Activated CD4-positive, alpha-beta T cell treated with anti-CD3 and anti-CD28 coated beads, Interleukin-2, amount 50 U/mL, for 16 hours (primary cell): ENCODE results near the gene LPA.
"Not testable (repeated sequence)": the region's sequence is repeated elsewhere in the genome, so short reads cannot be mapped to it uniquely, and the experiment has no call there.

Experiments used
- DNase-seq: peaks from one replicate; pipeline ENCODE4 v3.0.0-alpha.2; 2020

Gene LPA

DNA sequence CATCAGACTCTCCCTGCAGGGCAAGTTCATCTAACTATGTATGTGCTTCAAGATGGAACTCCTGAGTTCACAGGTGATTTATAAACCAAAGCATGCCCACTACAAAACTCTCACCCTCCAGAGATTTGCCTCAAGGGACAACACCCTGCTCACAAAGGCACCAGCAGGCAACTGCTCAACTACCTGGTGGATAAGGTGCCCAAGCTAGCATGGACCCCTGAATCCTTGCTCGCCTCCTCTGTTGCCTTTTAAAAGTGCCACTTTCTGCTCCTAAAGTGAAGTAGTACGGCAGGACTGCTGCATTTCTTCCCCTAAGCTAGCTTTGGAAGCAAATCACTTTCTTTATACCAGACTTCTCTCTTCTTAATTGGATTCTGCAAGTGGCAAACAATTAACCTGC, 1.2 kb downstream of the LPA start:
- no peak for DNase-seq

DNA sequence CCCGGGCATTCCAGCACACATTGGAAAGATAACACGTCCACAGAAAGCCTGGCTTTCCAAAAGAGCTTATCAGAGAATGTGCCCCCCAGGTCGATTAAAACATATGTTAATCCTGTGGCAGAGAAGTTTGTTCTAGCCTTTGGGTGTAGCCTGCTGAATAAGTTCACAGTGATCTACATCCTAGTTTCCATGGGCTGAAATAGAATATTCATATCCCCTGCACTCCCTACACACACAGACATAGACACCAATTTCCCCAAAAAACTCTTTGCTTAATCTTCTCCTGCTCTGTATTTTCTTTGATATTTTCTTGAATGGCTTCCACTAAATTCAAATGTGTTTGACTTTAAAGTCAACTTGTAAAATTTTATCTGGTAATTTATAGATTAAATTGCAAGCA, 1.6 kb downstream of the LPA start:
- DNase-seq, result no peak

DNA sequence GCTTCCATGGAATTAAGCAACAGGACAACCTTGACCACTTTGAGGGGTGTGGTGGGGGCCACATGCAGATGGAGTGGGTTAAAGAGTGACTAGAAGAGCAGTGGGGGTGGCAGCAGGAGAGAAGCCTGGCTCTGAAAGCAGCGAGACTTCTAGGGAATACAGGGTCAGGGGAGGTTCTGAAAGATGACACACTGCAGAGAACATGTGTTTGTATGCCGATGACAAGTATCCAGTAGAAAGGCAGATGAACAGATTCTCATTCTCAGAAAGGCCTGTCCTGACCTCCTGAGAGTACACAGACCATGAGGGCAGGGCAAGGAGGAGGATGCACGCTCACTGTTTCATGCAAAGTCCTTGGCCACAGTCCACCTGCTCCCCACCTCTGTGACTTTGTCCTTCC, 2.9 kb downstream of the LPA start:
- no peak for DNase-seq

DNA sequence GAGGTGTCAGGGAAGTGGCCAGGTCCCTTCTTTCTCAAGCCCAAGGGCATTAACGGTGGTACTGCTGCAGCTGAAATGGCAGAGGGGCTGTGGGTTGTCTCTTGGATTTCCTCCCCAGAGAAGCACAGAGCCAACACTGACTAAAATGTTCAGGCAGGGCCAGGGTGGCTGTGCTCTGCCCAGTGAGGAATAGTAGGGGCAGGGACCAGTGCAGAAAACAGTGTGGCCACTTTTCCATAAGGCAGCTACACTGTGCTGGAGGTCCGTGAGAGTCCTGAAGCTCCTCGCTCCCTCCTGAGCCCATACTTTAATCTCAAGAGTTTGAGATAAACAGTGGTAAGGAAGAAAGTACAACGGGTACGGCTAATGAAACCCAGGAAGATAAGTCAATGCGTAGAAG, 4.5 kb downstream of the LPA start:
- DNase-seq, result no peak

DNA sequence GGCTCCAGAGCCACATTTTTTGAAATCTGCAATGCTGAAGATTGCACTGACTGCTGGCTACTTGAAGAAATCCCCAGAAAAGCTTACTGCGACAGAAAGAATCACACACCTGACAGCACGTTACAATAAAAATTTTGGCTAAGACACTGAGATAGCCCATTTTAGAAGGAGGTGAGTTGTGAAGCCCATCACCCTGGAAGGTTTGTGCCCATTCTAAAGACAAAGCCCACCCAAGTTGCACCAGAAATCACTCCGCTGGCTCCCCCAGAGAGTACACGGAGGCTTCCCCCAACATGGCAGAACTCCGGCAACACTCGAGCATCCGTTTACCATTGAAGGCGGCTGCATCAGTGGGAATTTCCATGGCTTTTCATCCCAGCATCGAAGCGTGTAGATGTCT, 29.4 kb downstream of the LPA start:
- DNase-seq, result no peak

DNA sequence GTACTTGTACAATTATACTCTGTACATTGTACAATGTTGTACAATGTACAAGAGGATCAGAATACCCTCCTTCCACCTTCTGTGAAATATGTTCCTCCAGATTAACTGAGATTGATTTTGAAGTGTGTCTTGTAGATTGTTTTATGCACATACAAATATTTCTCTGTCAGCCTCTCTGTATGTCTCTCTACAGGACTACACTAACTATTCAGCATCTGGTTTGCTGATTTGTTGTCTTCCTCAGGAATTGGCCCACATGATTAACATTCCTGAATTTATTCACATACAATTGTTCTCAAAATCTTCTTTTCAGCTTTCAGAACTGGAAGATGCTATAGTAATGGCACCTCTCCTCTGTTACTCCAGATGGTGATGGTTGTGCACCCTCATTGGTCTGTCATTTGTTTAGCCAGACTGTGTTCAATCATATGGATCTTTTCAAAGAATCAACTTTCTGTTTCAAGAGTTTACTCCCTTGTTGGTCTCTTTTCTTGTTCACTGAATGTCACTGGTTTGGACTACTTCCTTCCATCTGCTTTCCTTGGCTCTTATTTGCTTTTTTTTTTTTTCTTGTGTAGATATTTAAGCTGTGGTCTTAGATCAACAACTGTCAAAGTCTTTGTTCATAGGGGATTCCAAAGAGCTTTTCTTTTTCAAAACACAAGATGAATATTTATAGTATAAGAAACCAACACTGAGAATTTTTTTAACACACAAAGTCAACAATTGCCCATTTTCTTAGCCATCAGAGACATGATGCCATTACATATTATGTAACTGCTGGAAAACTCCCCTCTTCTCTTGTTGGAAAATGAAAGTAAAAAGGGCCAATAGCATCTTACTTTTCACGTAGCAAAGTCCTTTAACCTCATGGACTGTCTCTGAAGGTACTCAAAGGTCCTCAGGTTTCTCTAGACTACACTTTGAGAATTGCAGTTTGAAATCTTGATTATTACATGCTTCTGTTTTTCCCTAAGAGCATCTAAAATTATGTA, 67.9 kb downstream of the LPA start:
- DNase-seq, result no peak

DNA sequence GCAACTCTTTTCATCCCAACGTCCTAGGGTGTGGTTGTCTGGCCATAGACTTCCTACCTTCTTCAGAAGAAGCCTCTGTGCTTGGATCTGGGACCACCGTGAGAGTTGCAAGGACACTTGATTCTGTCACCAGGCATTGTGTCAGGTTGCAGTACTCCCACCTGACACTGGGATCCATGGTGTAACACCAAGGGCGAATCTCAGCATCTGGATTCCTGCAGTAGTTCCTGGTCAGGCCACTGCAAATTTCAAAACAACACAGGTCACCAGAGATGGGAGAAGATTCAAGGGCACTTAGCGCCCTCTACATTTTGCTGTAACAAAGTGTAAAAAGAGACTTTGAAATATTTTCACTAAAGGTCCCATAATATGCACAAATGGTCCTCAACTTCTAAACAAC, 68.8 kb downstream of the LPA start:
- DNase-seq, result not testable (repeated sequence)

DNA sequence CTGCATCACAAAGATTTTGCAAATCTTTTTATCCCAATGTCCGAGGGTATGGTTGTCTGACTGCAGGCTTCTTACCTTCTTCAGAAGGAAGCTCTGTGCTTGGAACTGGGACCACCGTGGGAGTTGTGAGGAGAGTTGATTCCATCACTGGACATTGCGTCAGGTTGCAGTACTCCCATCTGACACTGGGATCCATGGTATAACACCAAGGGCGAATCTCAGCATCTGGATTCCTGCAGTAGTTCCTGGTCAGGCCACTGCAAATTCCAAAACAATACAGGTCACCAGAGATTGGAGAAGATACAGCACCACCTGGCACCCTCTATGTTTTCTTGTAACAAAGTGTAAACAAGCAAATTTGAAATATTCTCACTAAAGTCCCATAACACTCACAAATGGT, 77.7 kb downstream of the LPA start:
- DNase-seq, result no peak

DNA sequence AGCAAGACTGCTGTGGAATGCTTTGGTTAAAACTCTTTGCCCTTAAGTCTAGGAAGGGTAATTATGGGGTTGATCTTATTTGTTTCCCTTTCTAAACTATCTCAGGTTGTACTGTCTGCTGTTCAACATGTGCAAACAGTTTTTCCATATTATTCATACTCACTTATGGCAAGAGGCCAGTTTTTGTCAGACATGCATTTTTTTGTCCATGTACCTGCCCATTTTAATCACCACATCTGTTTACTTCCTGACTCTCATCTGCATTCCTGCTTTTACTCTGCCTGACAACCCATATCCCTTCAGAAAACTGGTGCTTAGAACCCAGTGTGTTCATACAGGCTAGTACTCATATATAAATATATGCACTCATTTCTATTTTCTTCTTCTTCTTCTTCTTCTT, 80.3 kb downstream of the LPA start:
- no peak for DNase-seq

DNA sequence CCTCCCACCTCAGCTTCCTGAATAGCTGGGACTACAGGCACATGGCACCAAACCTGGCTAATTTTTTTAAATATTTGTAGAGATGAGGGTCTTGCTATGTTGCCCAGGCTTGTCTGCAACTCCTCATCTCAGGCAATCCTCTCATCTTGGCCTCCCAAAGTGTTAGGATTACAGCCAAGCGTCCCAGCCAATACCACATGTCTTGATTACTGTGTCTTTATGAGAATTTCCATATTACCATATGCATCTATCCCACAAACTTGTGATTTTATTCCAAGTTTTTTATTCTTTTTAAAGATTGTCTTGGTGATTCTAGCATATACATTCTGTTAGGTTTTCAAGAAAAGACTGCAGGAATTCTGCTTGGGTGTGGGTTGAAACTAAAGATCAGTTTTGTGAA, 82.7 kb downstream of the LPA start:
- no peak for DNase-seq

DNA sequence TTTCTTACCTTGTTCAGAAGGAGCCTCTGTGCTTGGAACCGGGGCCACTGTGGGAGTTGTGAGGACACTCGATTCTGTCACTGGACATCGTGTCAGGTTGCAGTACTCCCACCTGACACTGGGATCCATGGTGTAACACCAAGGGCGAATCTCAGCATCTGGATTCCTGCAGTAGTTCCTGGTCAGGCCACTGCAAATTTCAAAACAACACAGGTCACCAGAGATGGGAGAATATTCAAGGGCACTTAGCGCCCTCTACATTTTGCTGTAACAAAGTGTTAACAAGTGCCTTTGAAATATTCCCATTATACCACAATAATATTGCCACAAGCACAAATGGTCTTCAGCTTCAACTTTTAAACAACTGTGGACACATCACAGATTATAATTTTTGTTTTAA, 85.6 kb downstream of the LPA start:
- DNase-seq, result not testable (repeated sequence)

DNA sequence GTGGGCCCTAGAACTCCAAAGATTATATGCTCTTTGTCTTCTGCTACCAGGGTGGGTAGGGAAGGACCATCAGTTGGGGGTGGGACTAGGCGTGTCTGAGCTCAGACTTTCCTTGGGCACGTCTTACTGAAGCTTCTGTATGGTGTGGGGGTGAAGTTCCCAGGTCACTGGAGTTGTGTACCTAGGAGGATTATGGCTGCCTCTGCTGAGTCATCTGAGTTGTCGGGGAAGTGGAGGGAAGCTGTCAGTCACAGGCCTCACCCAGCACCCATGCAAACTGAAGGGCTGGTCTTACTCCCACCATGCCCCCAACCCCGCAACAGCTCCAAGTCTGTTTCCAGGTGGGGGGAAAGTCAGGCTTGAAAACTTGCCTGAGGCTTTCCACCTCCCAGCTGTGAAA, 90.1 kb downstream of the LPA start:
- no peak for DNase-seq

DNA sequence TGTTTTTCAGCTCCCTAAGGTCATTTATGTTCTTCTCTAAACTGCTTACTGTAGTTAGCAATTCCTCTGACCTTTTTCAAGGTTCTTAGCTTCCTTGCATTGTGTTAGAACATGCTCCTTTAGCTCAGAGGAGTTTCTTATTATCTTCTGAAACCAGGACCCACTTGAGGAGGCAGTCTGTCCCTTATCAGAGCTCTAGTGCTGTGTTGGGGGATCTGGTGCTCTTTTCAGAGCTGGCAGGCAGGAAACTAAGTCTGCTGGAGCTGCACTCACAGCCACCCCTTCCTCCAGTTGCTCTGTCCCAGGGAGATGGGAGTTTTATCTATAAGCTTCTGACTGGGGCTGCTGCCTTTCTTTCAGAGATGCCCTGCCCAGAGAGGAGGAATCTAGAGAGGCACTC, 92.9 kb downstream of the LPA start:
- DNase-seq, result not testable (repeated sequence)

DNA sequence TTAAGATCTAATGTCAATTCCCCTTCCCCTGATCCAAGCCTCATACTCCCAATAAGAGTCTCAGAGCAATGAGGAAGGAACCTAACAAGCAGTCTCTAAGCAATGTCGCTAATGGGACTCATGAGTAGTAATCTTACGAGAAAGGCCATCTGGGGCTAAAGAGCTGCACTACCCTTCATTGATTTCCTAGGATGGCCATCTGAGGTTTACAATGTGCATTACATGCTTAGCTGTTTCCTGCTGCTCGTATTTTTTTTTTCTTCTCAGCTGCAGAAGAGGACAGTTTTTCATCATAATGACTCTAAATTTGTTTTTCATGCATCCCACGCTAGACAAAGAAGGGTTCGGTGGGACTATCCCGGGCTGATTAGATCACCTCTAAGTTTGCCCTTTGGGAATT, 119.3 kb downstream of the LPA start:
- no peak for DNase-seq

DNA sequence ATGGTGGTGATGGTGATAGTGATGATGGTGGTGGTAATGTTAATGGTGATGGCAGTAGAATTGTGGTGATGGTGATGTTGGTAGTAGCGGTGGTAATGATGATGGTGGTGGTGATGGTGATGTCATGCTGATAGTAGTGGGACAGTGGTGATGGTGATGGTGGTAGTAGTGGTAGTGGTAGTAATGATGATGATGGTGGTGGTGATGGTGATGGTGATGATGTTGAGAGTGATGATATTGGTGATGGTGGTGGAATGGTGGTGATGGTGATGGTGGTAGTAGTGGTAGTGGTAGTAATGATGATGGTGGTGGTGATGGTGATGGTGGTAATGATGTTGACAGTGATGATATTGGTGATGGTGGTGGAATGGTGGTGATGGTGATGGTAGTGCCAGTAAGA, 128.8 kb downstream of the LPA start:
- DNase-seq, result no peak

DNA sequence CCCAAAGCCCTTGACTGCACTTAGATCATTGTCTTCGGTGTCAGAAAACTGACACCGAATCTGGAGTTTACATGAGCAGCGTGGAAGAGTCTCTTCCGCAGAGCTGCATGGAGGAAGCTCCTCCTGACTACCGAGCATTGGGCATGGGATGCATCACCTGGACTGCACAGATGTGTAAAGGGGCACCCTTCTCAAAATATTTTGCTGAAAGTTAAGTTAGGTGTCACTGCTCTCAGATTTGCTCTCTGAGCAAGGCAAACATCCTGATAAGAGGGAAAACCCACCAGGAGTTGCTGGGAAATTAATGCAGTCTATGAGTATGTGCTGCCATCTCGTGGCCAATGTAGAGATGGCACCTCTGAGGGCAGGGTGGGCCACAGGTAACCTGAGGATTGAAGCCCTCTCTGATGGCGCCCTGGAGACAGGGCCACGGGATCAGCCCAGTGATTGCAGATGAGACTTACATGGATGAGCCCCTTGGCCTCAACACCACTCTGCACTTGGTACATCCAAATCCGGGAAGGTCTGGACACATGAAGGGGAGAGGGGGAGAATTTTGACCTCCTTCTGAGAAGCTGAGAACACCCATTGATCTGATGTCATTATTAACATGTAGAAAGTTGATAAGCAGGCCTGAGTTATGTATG, 129.9 kb downstream of the LPA start:
- DNase-seq, result peak; percentile 48

DNA sequence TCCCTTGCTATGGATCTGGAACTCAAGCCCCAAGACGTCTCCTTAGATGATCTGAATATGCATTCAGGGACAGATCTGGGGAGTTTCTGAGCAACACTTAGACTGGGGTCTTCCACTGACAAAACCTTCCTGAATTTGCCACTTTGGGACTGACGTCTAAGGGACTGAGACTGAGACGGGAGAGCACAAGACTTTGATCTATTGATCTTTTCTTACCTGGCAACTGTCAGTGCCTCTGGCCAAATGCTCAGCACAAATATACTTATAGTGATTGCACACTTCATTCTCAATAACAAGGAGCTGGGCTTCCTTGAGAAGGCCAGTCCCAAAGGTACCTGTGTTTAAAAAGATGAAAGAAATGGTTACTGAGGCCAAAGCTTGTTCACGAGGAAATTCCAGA, 131.8 kb downstream of the LPA start:
- no peak for DNase-seq

DNA sequence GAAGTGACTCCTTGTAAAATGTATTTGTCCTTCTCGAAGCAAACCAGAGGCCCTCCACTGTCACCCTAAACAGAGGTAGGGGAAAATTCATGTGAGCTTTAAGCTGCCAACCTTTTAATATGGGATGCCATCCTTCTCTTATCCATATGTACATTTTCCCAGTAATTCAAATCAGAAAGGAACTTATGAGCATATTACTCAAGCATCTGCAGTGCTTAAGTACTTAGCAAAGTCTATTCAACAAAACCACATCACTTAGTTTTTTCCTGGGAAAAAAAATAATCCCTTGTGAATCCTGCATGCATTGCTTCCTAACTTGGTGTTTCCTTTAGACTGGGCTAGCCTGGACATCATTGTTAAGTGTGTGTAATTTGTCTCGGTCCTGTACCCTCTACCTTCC, 132.2 kb downstream of the LPA start:
- DNase-seq, result no peak

DNA sequence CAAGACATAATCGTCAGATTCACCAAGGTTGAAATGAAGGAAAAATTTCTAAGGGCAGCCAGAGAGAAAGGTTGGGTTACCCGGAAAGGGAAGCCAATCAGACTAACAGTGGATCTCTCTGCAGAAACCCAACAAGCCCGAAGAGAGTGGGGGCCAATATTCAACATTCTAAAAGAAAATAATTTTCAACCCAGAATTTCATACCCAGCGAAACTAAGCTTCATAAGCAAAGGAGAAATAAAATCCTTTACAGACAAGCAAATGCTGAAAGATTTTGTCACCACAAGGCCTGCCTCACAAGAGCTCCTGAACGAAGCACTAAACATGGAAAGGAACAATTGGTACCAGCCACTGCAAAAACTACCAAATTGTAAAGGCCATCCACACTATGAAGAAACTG, 134.6 kb downstream of the LPA start:
- DNase-seq, result not testable (repeated sequence)

DNA sequence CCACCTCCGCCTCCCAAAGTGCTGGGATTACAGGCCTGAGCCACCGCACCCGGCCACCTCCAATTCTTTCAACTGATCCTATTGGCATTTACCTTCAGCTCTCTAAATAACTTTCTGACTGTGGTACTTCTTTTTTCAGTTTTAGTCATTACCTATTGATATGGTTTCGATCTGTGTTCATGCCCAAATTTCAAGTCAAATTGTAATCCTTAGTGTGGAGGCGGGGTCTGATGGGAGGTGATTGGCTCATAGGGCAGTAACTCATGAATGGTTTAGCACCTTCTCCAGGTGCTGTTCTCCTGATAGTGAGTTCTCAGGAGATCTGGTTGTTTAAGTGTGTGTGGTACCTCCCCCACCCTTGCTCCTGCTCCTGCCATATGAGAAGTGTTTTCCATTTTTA, 140.9 kb downstream of the LPA start:
- peak; percentile 67 for DNase-seq

DNA sequence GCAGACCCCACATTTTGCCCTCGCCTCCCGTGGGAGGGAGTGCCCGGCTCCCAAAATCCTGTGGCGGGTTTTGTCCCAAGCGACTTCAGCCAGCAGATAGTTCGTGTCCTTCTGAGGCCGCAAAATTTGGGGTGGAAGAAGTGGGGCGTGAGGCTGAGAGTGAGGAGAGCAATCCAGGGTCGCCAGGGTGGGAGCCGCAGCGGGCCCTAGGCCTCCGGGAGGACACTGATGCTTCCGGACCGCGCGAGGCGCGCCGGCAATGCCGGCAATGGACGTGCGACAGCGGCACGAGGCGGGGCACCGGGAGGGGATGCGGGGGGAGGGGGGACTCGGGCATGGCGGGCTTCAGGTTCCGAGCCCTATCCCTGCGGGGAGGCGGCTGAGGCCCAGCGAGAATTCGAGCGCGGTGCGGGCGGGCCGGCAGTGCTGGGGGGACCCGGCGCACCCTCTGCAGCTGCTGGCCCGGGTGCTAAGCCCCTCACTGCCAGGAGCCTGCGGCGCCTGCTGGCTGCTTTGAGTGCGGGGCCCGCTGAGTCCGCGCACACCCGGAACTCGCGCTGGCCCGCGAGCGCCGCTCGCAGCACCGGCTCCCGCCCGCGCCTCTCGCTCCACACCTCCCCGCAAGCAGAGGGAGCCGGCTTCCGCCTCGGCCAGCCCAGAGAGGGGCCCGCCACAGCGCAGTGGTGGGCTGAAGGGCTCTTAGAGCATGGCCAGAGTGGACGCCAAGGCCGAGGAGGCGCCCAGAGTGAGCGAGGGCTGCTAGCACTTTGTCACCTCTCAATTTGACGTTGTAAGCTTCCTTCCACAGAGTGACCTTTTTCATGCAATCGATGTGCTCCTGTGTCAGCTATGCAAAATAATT, 143.8 kb downstream of the LPA start:
- peak; percentile 19 for DNase-seq

DNA sequence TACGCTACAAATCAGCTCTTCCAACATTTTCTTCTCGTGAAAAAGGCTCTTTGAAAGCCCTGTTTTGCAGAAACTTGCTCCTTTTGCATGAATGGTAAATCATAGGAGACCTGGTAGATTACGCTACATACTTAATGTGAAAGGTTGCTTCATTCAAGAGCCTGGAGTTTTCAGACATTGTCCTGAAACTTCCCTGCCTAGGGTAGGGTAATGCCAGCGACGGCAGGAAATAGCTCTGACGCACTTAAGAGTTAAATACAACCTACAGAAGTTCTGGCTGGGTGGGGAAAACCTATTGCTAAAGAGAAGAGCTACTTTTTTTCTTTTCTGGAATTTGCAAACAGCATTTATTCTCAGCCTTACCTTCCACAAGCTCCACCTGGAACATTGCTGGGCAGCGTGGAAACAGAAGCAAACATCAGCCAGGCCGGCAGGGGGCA, 144.5 kb downstream of the LPA start:
- DNase-seq, result peak; percentile 72

DNA sequence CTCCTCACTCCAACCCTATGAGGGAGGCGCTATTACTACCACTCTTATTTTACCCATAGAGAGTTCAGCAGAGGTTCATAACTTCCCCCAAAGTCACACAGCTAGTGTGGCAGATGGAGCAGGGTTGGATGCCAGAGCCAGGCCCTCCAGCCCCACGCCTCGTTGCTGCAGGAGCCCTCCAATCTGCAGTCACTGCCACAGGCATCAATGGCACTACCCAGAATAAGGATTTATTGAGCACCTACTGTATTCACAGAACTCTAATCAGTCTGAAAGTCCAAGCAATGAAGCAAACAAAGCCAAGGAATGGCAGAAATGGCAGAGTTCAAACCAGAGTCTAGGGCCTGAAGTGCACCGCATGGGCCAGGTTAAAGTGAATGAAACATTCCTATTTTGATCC, 144.9 kb downstream of the LPA start:
- DNase-seq, result no peak
